Measurements from ENCODE around the gene PLEKHB1. TPM values are rescaled to one million over a fixed set of nuclear protein-coding genes. Genes with fewer than 3 reads are reported as not detected.
A peak's percentile ranks its signal among the peaks of the same experiment; 100 is the strongest.

PLEKHB1 gene
- polyA plus RNA-seq, 2 donors: 1.1 to 1.3 TPM

DNA sequence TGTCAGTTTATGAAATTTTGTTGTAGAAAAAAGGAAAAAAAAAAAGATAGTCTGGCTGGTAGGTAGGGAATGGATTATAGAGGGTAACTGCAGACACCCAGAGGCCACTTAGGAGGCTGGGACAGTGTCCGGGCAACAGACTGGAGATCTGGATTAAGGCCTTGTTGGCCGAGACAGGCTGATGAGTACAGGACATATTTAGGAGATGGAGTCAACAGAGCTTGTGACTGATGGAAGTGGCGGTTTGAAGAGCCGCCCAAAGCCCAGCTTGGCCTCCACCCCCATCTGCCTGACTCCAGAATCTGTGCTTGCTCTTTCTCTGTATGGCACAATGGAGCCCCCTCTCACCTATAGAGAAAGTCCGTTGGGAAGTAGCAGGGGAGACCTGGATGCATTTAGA lies 7.6 kb downstream of the PLEKHB1 start:
- Histone ChIP-seq H3K4me1 (ENCODE audit: control insufficient read depth in 2 of 2, insufficient read depth in 2 of 2, low read length in 1 of 2) (no peaks in the 10 kb centered on the region), H3K4me3 (ENCODE audit: low read depth in 1 of 2, low read length in 2 of 2) (no peak overlapping the region), H3K27ac (ENCODE audit: low read depth in 2 of 2, low read length in 1 of 2) (no peak overlapping the region), H3K27me3 (ENCODE audit: control insufficient read depth in 1 of 2, insufficient read depth in 2 of 2, low read length in 2 of 2) (no peaks in the 10 kb centered on the region), H3K9me3 (ENCODE audit: control insufficient read depth in 2 of 2, insufficient read depth in 1 of 2, low read depth in 1 of 2, low read length in 1 of 2) (no peaks in the 10 kb centered on the region), H3K36me3 (ENCODE audit: control insufficient read depth in 2 of 2, insufficient read depth in 2 of 2, low read length in 1 of 2) (no peaks in the 10 kb centered on the region)
- 89 to 91% methylated on average over 5 of the region's 5 CpGs for whole genome bisulfite sequencing, 2 donors

DNA sequence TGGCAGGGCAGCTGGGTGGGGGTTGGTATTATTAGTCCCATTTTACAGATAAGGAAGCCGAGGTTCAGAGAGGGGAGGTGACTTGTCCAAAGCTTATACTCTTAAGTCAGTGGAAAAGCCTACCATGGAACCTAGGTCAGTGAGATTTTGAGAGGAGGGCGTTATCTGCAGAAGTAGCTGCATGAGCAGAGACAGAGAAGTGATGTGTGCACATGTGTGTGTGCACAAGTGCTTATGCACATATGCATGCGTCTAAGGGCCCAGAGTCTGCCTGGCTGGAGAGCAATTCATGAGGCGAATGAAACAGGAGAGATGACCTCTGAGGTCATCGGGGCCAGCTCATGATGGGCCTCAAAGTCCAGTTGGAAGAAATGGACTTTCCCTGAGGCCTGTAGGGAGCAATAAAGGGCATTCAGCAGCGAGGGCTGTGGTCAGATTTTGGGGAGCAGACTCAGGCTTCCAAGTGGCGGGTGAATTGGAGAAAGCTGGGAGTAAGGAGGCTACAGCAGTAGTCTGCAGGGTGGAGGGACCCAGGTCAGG lies 8.2 kb downstream of the PLEKHB1 start:
- Histone ChIP-seq H3K9me3 (ENCODE audit: control insufficient read depth in 2 of 2, insufficient read depth in 1 of 2, low read depth in 1 of 2, low read length in 1 of 2) (no peaks in the 10 kb centered on the region), H3K27me3 (ENCODE audit: control insufficient read depth in 1 of 2, insufficient read depth in 2 of 2, low read length in 2 of 2) (no peaks in the 10 kb centered on the region), H3K36me3 (ENCODE audit: control insufficient read depth in 2 of 2, insufficient read depth in 2 of 2, low read length in 1 of 2) (no peaks in the 10 kb centered on the region), H3K4me1 (ENCODE audit: control insufficient read depth in 2 of 2, insufficient read depth in 2 of 2, low read length in 1 of 2) (no peaks in the 10 kb centered on the region), H3K4me3 (ENCODE audit: low read depth in 1 of 2, low read length in 2 of 2) (no peak overlapping the region), H3K27ac (ENCODE audit: low read depth in 2 of 2, low read length in 1 of 2) (no peak overlapping the region)
- WGBS, 2 donors: 85 to 90% methylated on average over 7 of the region's 7 CpGs

DNA sequence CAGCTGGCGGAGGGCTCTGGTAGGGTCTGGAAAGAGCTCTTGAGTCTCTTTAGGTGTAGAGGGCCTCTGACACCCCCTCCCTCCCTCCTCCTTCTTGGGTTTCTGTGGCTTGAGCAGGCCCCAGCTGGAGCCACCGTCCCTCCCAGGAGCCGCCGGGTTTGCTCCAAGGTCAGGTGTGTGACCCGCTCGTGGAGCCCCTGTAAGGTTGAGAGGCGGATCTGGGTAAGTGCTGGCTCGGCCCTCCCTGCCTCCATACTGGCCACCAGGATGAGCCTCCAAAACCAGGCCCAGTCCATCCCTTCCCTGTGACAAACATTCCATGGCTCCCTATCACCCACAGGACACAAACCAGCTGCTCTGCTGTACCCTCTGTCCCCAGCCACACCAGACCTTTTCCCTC lies 9.3 kb downstream of the PLEKHB1 start:
- H3K4me3 ChIP-seq (ENCODE audit: low read depth in 1 of 2, low read length in 2 of 2): no peak overlapping the region
- peaks cover 0 to 3% of the 10 kb centered on the region in 2 donors for H3K4me1 ChIP-seq (ENCODE audit: control insufficient read depth in 2 of 2, insufficient read depth in 2 of 2, low read length in 1 of 2)
- no peaks in the 10 kb centered on the region for H3K9me3 ChIP-seq (ENCODE audit: control insufficient read depth in 2 of 2, insufficient read depth in 1 of 2, low read depth in 1 of 2, low read length in 1 of 2)
- no peaks in the 10 kb centered on the region for H3K27me3 ChIP-seq (ENCODE audit: control insufficient read depth in 1 of 2, insufficient read depth in 2 of 2, low read length in 2 of 2)
- no peak overlapping the region for H3K27ac ChIP-seq (ENCODE audit: low read depth in 2 of 2, low read length in 1 of 2)
- 93 to 98% methylated on average over 4 to 8 of the region's 8 CpGs for WGBS, 2 donors
- H3K36me3 ChIP-seq (ENCODE audit: control insufficient read depth in 2 of 2, insufficient read depth in 2 of 2, low read length in 1 of 2): no peaks in the 10 kb centered on the region

DNA sequence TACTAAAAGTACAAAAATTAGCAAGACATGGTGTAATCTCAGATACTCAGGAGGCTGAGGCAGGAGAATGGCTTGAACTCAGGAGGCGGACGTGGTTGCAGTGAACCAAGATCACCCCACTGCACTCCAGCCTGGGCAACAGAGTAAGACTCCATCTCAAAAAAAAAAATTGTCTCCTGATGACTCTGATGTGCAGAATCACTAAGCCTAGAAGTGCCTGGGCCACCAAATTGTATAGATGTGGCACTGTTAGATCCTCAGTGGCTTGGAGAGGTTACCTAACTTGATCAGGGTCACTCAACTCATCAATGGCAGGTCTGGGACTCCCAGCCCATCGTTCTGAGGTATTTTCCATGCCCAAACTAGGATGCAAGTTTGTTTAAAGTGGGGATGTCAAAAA lies 10.6 kb downstream of the PLEKHB1 start:
- WGBS, 2 donors: 71 to 81% methylated on average over 3 of the region's 3 CpGs

DNA sequence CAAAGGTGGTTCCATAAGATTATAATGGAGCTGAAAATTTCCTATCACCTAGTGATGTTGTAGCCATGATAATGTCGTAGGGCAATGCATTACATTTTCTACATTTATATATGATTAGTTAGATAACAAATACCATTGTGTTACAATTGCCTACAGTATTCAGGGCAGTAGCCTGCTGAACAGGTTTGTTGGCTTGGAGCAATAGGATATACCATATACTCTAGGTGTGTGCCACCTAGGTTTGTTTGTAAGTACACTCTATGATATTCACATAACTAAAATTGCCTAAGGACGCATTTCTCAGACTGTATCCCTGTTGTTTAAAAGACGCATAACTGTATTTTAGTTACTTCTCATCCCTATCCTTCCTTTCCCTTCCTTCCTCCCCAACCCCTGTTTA lies 13.6 kb downstream of the PLEKHB1 start:
- 72 to 84% methylated on average over 3 of the region's 3 CpGs for WGBS, 2 donors
- no peaks in the 10 kb centered on the region for H3K27me3 ChIP-seq (ENCODE audit: control insufficient read depth in 1 of 2, insufficient read depth in 2 of 2, low read length in 2 of 2)

More for the DNA sequence above, 10.6 kb downstream of the PLEKHB1 start:
- H3K4me3 ChIP-seq (ENCODE audit: low read depth in 1 of 2, low read length in 2 of 2): no peak overlapping the region
- H3K9me3 ChIP-seq (ENCODE audit: control insufficient read depth in 2 of 2, insufficient read depth in 1 of 2, low read depth in 1 of 2, low read length in 1 of 2): no peaks in the 10 kb centered on the region
- H3K36me3 ChIP-seq (ENCODE audit: control insufficient read depth in 2 of 2, insufficient read depth in 2 of 2, low read length in 1 of 2): no peaks in the 10 kb centered on the region
- no peaks in the 10 kb centered on the region for H3K27me3 ChIP-seq (ENCODE audit: control insufficient read depth in 1 of 2, insufficient read depth in 2 of 2, low read length in 2 of 2)
- H3K27ac ChIP-seq (ENCODE audit: low read depth in 2 of 2, low read length in 1 of 2): no peak overlapping the region
- peaks cover 3 to 5% of the 10 kb centered on the region in 2 donors for H3K4me1 ChIP-seq (ENCODE audit: control insufficient read depth in 2 of 2, insufficient read depth in 2 of 2, low read length in 1 of 2)

DNA sequence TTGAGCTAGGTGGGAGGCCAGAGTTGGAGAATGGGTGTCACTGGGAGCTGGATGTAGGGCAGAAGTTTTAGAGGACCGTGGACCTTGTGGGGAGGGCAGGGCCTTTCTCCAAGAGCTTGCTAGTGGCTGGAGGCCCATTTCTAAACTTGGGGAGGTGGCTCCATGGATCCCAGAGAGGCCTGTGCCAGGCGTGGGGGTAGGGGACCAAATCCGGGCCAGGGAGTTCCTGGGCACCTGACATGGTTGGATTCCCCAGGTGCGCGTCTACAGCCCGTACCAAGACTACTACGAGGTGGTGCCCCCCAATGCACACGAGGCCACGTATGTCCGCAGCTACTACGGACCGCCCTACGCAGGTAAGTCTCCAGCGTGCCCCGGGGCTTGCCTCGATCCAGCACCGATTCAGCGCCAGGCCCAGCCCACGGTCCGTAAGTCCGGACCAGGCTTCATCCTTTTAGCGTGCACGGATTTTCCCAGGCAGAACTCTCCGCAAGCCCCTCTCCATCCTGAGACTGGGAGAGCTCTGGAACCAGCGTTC lies 14.2 kb downstream of the PLEKHB1 start:
- H3K4me3 ChIP-seq (ENCODE audit: low read depth in 1 of 2, low read length in 2 of 2): peak overlapping the region; percentile 23 to 33
- 28 to 41% methylated on average over 25 of the region's 25 CpGs for WGBS, 2 donors
- H3K9me3 ChIP-seq (ENCODE audit: control insufficient read depth in 2 of 2, insufficient read depth in 1 of 2, low read depth in 1 of 2, low read length in 1 of 2): no peaks in the 10 kb centered on the region
- H3K4me1 ChIP-seq (ENCODE audit: control insufficient read depth in 2 of 2, insufficient read depth in 2 of 2, low read length in 1 of 2): peaks cover 3 to 5% of the 10 kb centered on the region in 2 donors
- H3K27ac ChIP-seq (ENCODE audit: low read depth in 2 of 2, low read length in 1 of 2): no peak overlapping the region
- H3K27me3 ChIP-seq (ENCODE audit: control insufficient read depth in 1 of 2, insufficient read depth in 2 of 2, low read length in 2 of 2): no peaks in the 10 kb centered on the region
- no peaks in the 10 kb centered on the region for H3K36me3 ChIP-seq (ENCODE audit: control insufficient read depth in 2 of 2, insufficient read depth in 2 of 2, low read length in 1 of 2)

More for the DNA sequence above, 13.6 kb downstream of the PLEKHB1 start:
- H3K4me3 ChIP-seq (ENCODE audit: low read depth in 1 of 2, low read length in 2 of 2): no peak overlapping the region
- no peaks in the 10 kb centered on the region for H3K36me3 ChIP-seq (ENCODE audit: control insufficient read depth in 2 of 2, insufficient read depth in 2 of 2, low read length in 1 of 2)
- H3K4me1 ChIP-seq (ENCODE audit: control insufficient read depth in 2 of 2, insufficient read depth in 2 of 2, low read length in 1 of 2): peaks cover 3 to 5% of the 10 kb centered on the region in 2 donors
- H3K27ac ChIP-seq (ENCODE audit: low read depth in 2 of 2, low read length in 1 of 2): no peak overlapping the region
- no peaks in the 10 kb centered on the region for H3K9me3 ChIP-seq (ENCODE audit: control insufficient read depth in 2 of 2, insufficient read depth in 1 of 2, low read depth in 1 of 2, low read length in 1 of 2)

DNA sequence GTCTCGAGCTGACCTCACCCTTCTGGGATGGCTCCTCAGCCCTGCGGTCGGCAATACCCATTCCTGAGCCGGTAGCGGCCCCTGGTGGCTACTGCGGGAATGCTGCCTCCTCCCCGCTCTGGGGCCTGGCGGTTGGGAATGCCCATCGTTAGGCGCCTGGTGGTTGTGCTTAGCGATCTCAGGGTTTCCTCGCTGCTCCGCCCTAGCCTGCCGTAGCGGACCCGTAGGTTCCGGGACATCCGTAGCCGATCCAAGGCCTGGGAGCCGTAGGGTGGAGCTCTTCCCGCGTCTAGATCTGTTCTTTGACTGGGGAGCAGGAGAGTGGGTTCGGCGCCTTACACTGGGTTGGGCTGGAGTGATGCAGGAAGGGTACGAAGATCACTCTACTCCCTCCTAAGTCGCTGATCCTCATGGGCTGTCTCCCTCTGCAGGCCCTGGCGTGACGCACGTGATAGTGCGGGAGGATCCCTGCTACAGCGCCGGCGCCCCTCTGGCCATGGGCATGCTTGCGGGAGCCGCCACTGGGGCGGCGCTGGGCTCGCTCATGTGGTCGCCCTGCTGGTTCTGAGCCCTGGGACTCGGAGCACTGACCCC lies 14.8 kb downstream of the PLEKHB1 start:
- Histone ChIP-seq H3K4me1 (ENCODE audit: control insufficient read depth in 2 of 2, insufficient read depth in 2 of 2, low read length in 1 of 2) (peaks cover 3 to 5% of the 10 kb centered on the region in 2 donors), H3K36me3 (ENCODE audit: control insufficient read depth in 2 of 2, insufficient read depth in 2 of 2, low read length in 1 of 2) (no peaks in the 10 kb centered on the region), H3K27me3 (ENCODE audit: control insufficient read depth in 1 of 2, insufficient read depth in 2 of 2, low read length in 2 of 2) (no peaks in the 10 kb centered on the region), H3K9me3 (ENCODE audit: control insufficient read depth in 2 of 2, insufficient read depth in 1 of 2, low read depth in 1 of 2, low read length in 1 of 2) (no peaks in the 10 kb centered on the region), H3K4me3 (ENCODE audit: low read depth in 1 of 2, low read length in 2 of 2) (peak overlapping the region; percentile 23 to 33), H3K27ac (ENCODE audit: low read depth in 2 of 2, low read length in 1 of 2) (no peak overlapping the region)
- WGBS, 2 donors: 8 to 12% methylated on average over 37 to 40 of the region's 40 CpGs

DNA sequence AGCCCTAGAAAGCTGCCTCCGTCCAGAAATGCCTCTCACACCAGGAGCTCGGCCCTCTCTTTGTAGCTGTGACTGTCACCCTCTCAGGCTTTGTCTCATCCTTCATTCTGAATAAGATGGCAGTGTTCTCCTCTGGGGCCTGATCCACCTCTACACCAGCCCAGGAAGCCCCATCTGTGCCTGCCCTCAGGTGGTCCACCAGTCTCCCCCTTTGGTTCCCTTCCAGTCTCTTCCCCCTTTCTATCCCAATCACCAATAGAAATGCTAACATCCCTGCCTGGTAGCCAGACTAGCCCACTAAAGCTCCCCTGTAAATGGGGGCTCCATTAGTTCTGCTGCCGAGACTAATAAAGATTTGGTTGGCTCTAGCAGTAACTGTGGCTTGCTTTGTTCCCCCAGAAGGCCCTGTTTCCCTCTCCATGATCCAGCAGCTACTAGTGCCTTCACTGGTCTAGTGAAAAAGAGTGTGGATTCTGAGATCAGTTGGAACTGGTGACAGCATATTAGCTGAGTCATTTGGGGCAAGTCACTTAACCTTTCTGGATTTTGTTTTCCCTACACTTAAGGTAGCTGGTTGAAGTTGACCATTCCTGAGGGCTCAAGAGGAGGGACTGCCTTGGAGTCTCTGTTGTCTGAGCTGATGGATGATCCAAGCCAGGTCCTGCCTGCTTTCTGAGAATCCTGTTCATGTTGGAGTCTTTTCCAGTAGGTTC lies 16.2 kb downstream of the PLEKHB1 start:
- Histone ChIP-seq H3K27ac (ENCODE audit: low read depth in 2 of 2, low read length in 1 of 2) (no peak overlapping the region), H3K4me3 (ENCODE audit: low read depth in 1 of 2, low read length in 2 of 2) (no peak overlapping the region), H3K36me3 (ENCODE audit: control insufficient read depth in 2 of 2, insufficient read depth in 2 of 2, low read length in 1 of 2) (no peaks in the 10 kb centered on the region), H3K4me1 (ENCODE audit: control insufficient read depth in 2 of 2, insufficient read depth in 2 of 2, low read length in 1 of 2) (peaks cover 3 to 5% of the 10 kb centered on the region in 2 donors), H3K9me3 (ENCODE audit: control insufficient read depth in 2 of 2, insufficient read depth in 1 of 2, low read depth in 1 of 2, low read length in 1 of 2) (no peaks in the 10 kb centered on the region), H3K27me3 (ENCODE audit: control insufficient read depth in 1 of 2, insufficient read depth in 2 of 2, low read length in 2 of 2) (no peaks in the 10 kb centered on the region)
- WGBS, 2 donors: 90 to 95% methylated on average over 3 of the region's 3 CpGs

DNA sequence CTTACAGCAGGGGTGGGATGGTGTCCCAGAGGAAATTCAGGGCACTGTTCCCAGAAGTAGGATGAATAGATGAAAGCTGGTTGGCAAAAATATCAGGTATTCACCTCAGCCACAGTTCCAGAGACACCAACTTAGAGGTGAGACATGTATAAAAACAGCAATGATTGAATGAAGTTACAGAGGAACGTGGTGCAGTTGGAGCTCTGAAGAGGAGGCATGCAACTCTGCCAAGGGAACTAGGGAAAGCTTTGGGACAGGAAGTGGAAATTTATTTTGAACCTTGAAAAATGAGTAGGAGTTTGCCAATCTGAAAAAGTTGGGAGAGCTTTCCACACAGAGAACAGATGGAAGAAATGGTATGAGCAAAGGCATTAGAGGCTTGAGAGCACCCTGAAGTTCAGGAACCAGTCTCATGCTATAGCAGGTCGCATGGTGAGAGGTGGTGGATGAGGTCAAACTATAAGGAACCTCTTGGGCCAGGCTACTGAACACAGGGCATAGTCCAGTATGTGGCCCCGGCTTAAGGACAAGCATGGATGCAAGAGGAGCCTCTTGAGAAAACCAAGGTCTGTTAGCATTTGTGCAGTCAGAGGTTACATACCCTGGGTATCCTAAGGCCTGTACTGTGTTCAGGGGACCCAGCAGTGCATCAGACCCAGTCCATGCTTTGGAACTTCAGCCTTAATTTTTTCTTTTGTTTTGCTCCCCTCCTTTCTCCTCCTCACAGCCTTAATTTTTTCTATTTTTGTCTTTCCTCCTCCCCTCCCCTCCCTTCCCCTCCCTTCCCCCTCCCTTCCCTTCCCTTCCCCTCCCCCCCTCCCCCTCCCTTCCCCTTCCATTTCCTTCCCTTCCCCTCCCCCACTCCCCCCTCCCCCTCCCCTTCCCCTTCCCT lies 17.5 kb downstream of the PLEKHB1 start:
- H3K27me3 ChIP-seq (ENCODE audit: control insufficient read depth in 1 of 2, insufficient read depth in 2 of 2, low read length in 2 of 2): no peaks in the 10 kb centered on the region
- peaks cover 3 to 5% of the 10 kb centered on the region in 2 donors for H3K4me1 ChIP-seq (ENCODE audit: control insufficient read depth in 2 of 2, insufficient read depth in 2 of 2, low read length in 1 of 2)
- no peaks in the 10 kb centered on the region for H3K36me3 ChIP-seq (ENCODE audit: control insufficient read depth in 2 of 2, insufficient read depth in 2 of 2, low read length in 1 of 2)
- WGBS, 2 donors: 72 to 79% methylated on average over 3 of the region's 3 CpGs
- no peaks in the 10 kb centered on the region for H3K9me3 ChIP-seq (ENCODE audit: control insufficient read depth in 2 of 2, insufficient read depth in 1 of 2, low read depth in 1 of 2, low read length in 1 of 2)
- no peak overlapping the region for H3K27ac ChIP-seq (ENCODE audit: low read depth in 2 of 2, low read length in 1 of 2)
- H3K4me3 ChIP-seq (ENCODE audit: low read depth in 1 of 2, low read length in 2 of 2): no peak overlapping the region
